Measurements from ENCODE around the gene MACO1. TPM values are rescaled to one million over a fixed set of nuclear protein-coding genes. Genes with fewer than 3 reads are reported as not detected.

The MACO1 gene
- total and polyA plus RNA-seq, 9 of the 15 experiments (the other 6 are each of a cell fraction or from before 2014, with no cell fraction given): 4.6 to 28.4 (median 21.7) TPM

- TF ChIP-seq SUPT5H (IDR thresholded peaks at IDR 0.05) (0 out of 2 replicates have a peak, but pooled peaks have one; percentile 27), LARP7 (IDR thresholded peaks at IDR 0.05) (0 out of 2 replicates have a peak, but pooled peaks have one; percentile 57)
Measured at GRCh38 chr1:25528881-25529517, 98.3 kb downstream of the MACO1 start (continued).

- ChIA-PET POLR2A (interaction anchor here (1.6 kb wide), 1 partner anchor 18 kb away, joined by 4 read pairs; no protein-coding TSS in a partner anchor), CTCF (ENCODE audit: low intra/inter-chr PET ratio) (no interaction called here)
- no peak overlapping the region for H3K4me3 ChIP-seq
- no peaks in the 10 kb centered on the region for H3K9me1 ChIP-seq (ENCODE audit: control insufficient read depth, insufficient read depth, low read length)
- no peaks in the 10 kb centered on the region for H4K20me1 ChIP-seq (replicated peaks; ENCODE audit: control insufficient read depth, insufficient read depth, low read length)
- H3K4me1 ChIP-seq (replicated peaks in 1 of 2; ENCODE audit: control insufficient read depth in 2 of 2, insufficient read depth in 2 of 2, low read length in 2 of 2): peaks cover 0 to 27% of the 10 kb centered on the region in 2 experiments; a peak in 3 of 5 replicates
- in situ Hi-C loops (cut with MboI): no loop called here
- ATAC-seq: no peak
- H3K79me2 ChIP-seq (ENCODE audit: control insufficient read depth, insufficient read depth, low read length): no peaks in the 10 kb centered on the region
- FAIRE-seq: no peak
- H3K27ac ChIP-seq (ENCODE audit: extremely low read depth, low read depth, low read length): no peak overlapping the region
- no TSS peak for BruUV-seq (replicated peaks)
- DNase-seq (ENCODE audit: extremely low read depth in 1 of 4, low spot score in 3 of 4): no peak
- H2AFZ ChIP-seq (ENCODE audit: low read depth, low read length): no peak overlapping the region
- no peaks in the 10 kb centered on the region for H3K36me3 ChIP-seq (ENCODE audit: control insufficient read depth, insufficient read depth, low read length)
- peaks cover 9 to 37% of the 10 kb centered on the region in 2 experiments for H3K27me3 ChIP-seq (ENCODE audit: control insufficient read depth in 2 of 2, insufficient read depth in 2 of 2, low read length in 2 of 2)
- H3K9me3 ChIP-seq (replicated peaks; ENCODE audit: control insufficient read depth, insufficient read depth, low read depth, low read length): peaks cover 3% of the 10 kb centered on the region; the same call in 1 of the 2 replicates
- H3K9ac ChIP-seq (ENCODE audit: insufficient read depth in 1 of 2, low read depth in 2 of 2, low read length in 2 of 2): peak overlapping the region in 1 of 2 experiments; percentile 40; a peak in 1 of 4 replicates
- WGBS (ENCODE audit: insufficient coverage, low coverage, missing lambda C conversion rate): 43% methylated on average over 18 of the region's 18 CpGs
- H3K4me2 ChIP-seq (ENCODE audit: insufficient read depth, low read length): no peak overlapping the region
- intact Hi-C loops (cut with micrococcal nuclease): no loop called here
- TF ChIP-seq SFPQ (IDR thresholded peaks at IDR 0.05; ENCODE audit: low read depth, low read length) (no peak), ZNF311 (CRISPR knock-in tag; IDR thresholded peaks at IDR 0.05) (no peak), NEUROD1 (IDR thresholded peaks at IDR 0.05; ENCODE audit: borderline replicate concordance, low read depth, low read length, partially characterized antibody) (no peak), CHAMP1 (IDR thresholded peaks at IDR 0.05) (no peak), EZH2 (IDR thresholded peaks at IDR 0.05; ENCODE audit: borderline replicate concordance, low read depth, low read length) (no peak), MITF (IDR thresholded peaks at IDR 0.05) (no peak), ADNP (tag; IDR thresholded peaks at IDR 0.05) (0 out of 2 replicates have a peak, but pooled peaks have one; percentile 5), HSF4 (CRISPR knock-in tag; IDR thresholded peaks at IDR 0.05; ENCODE audit: borderline replicate concordance) (no peak), SLC30A9 (CRISPR knock-in tag; IDR thresholded peaks at IDR 0.05) (no peak), ZNF165 (CRISPR knock-in tag; IDR thresholded peaks at IDR 0.05; ENCODE audit: borderline replicate concordance) (no peak)
Measured at GRCh38 chr1:25529518-25530185, 99.0 kb downstream of the MACO1 start.

All from K562 (cell line).